22Rv1 (cell line): ENCODE results near the gene CLK3.

Experiments
- H3K27ac ChIP-seq: fragments of 450-650 bp; 2 replicates; pipeline ENCODE4 v1.5.1; 2017
- ZFX ChIP-seq: fragments of 450-650 bp; IDR thresholded peaks from 2 replicates; pipeline ENCODE4 v1.6.1; 2017; ENCODE audit warnings: antibody characterized with exemption, borderline replicate concordance
- TF ChIP-seq, protein P1 (sequence below): fragments of 450-650 bp; IDR thresholded peaks from 2 replicates; pipeline ENCODE4 v1.5.1; 2017; ENCODE audit warnings: mild to moderate bottlenecking

CLK3 gene

DNA sequence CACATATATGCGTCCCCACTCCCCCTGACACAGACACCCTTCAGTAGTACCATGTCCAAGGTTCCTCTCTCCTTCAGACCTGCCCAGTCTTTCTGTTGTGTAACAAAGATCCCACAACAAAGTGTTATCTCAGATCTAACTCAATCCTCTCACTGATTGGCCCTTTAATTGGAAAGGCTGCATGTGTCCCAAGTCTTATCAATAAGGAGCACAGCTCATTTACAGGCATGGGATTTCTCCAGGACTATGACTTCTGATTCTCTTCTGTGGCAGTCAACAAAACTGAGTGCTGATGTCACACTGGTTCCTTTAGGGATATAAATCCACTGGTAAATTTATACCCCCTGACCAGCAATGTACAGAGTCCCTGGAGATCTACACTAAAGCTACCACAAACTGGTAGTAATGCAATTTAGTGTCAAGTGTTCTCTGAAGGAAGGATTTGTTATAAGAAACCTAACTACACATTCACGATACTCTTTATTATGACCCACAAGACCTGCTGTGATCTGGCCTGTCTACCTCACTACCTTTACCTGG, 28.1 kb downstream of the CLK3 start:
- H3K27ac ChIP-seq = peak overlapping the region; percentile 100
- TF ChIP-seq ZFX = no peak
- TF ChIP-seq, protein P1, sequence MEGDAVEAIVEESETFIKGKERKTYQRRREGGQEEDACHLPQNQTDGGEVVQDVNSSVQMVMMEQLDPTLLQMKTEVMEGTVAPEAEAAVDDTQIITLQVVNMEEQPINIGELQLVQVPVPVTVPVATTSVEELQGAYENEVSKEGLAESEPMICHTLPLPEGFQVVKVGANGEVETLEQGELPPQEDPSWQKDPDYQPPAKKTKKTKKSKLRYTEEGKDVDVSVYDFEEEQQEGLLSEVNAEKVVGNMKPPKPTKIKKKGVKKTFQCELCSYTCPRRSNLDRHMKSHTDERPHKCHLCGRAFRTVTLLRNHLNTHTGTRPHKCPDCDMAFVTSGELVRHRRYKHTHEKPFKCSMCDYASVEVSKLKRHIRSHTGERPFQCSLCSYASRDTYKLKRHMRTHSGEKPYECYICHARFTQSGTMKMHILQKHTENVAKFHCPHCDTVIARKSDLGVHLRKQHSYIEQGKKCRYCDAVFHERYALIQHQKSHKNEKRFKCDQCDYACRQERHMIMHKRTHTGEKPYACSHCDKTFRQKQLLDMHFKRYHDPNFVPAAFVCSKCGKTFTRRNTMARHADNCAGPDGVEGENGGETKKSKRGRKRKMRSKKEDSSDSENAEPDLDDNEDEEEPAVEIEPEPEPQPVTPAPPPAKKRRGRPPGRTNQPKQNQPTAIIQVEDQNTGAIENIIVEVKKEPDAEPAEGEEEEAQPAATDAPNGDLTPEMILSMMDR = no peak

DNA sequence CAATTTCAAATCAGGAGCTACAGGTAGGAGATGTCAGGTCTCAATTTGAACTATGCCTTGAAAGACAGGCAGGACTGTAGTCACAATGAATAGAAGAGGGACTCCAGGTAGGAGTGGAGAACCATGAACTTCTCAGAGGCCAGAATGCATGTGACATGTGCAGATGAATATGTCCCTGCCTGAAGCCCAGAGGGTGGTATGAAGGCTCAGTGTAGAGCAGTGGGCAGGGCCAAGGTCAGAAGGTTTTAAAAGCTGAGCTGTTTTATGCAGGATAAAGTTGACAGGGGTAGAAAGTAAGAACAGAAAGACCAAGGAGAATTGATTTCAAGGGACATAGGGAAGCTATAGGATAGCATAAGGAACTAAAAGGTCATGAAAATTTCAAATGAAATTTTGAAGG, 30.8 kb downstream of the CLK3 start:
- H3K27ac ChIP-seq = no peak overlapping the region
- TF ChIP-seq ZFX = no peak
- TF ChIP-seq, protein P1 = no peak

DNA sequence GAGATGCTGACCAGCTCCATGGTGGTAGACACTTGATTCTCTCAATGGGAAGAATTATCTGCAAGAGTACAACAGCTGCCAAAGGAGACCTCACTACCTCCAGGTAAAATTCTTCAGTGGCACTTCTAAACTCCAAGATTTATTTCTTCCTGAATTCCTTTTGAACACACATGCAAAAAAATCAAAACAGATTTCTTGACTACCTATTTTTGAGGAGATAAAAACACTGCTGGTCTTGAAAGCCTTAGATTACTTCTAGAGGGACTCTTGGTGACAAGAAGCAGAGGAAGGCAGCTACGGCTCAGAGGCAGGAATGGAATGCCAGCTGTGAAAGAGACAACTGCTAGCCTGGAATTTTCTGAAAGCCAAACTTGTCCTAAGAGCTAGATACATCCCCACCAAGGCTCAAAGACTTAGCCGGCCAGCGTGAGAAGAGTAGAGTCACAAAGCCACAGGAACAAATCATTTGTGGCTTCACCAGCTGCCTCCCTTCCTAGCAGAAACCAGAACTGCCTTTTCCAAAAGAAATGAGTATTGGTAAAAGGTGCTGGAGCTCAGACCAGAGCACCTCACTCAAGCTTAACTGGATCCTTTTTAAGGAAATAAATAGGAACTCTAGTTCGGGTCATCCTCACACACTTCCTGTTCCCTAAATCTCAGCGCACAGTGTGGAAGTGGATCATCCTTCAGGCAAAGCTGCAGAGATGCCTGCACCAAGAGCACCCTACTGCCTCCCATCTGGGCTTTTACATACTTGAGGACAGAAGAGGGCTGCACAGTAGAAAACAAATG, 32.6 kb downstream of the CLK3 start:
- TF ChIP-seq ZFX = no peak
- TF ChIP-seq, protein P1 = no peak
- H3K27ac ChIP-seq = peak overlapping the region; percentile 17; the same call in 1 of the 2 replicates

DNA sequence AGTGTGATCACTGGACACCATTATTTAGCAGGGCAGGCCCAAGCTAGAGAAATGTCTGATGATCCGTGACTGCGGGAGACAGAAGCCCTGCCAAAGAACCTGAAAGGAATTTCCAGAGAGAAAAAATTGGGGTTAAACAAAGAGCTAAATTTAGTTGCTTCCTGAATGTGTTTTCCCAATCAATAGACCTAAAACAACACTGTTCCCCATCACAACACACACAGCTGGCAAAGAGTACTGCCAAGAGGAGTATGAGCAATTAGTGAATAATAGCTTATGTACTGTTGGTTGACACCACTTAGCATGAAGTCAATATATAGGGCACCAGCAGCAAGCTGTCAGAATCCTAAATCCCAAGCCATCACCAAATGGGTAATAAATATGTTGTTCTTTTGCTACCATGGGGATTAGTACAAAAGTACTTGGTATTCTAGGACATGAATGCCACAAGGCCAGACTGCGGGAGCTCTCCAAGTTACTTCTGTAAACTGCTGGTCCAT, 35.7 kb downstream of the CLK3 start:
- H3K27ac ChIP-seq = peak overlapping the region; percentile 19; the same call in 1 of the 2 replicates
- no peak for TF ChIP-seq ZFX
- TF ChIP-seq, protein P1 = no peak

DNA sequence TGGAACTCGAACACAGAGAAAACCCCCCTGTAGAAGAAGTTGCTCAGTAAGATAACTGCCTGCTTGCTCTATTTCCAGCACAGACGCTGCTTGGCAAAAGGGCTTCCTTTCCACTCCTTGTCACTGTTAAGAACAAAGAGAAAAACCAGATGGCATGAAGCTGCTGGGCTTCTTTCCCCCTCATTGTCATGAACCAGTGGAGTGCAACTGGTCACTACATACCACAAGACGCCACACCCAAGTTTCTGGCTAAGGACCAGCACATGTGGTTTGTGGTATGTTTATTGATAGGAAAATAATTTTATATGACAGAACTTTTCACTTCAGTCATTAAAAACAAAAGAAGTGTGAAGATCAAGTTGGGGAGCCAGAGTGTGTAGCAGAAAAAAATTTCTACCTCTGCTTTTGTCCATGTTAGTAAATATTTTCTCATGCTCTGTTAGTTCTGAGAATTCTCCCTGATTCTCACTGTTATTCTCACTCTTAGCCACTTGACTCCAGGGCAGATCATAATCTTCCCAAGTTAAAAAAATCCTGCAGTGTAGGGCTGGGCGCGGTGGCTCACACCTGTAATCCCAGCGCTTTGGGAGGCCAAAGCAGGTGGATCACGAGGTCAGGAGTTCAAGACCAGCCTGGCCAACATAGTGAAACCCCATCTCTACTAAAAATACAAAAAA, 37.9 kb downstream of the CLK3 start:
- TF ChIP-seq, protein P1 = no peak
- no peak for TF ChIP-seq ZFX

DNA sequence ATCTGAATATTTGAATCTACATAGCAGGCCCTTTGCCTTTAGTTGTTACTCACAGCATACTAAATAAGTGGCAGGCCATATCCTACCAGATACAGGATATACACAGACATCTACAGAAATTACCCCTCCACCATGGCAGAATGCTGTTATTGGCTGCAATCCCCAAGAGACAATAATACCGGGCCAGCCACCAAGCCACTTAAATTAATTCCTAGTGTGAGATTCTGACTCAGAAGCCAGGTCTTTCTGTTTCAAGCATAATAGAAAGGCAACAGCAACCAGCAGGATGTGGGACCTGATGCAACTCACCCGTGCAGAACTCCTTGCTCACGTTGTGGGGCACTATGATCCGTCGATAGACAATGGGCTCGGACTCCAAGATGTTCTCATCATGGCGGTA, 39.8 kb downstream of the CLK3 start:
- no peak overlapping the region for H3K27ac ChIP-seq
- TF ChIP-seq, protein P1 = no peak
- TF ChIP-seq ZFX = no peak

More for the DNA sequence above, 37.9 kb downstream of the CLK3 start:
- H3K27ac ChIP-seq = no peak overlapping the region; the same call in 1 of the 2 replicates
